HepG2 (cell line): ENCODE results near the gene PPP4C. TPM values are rescaled to one million over a fixed set of nuclear protein-coding genes. Genes with fewer than 3 reads are reported as not detected.

Source experiments
- ARHGAP35 ChIP-seq: sonication (generic); formaldehyde crosslinking; IDR thresholded peaks from 2 replicates; pipeline ENCODE4 v1.9.0; 2022; ENCODE audit warnings: mild to moderate bottlenecking, inconsistent platforms, moderate library complexity, missing genetic modification reagents, borderline replicate concordance
- DMAP1 ChIP-seq: IDR thresholded peaks from 2 replicates; pipeline ENCODE4 v1.6.1; 2016
- DR1 ChIP-seq: sonication (generic); formaldehyde crosslinking; IDR thresholded peaks from 2 replicates; pipeline ENCODE4 v1.8.0; 2021; ENCODE audit warnings: mild to moderate bottlenecking, missing genetic modification reagents, inconsistent platforms
- KLF13 ChIP-seq: sonication (generic); formaldehyde crosslinking; IDR thresholded peaks from 2 replicates; pipeline ENCODE4 v1.4.0; 2020; ENCODE audit warnings: mild to moderate bottlenecking, missing genetic modification reagents
- REPIN1 ChIP-seq: sonication (generic); formaldehyde crosslinking; IDR thresholded peaks from 2 replicates; pipeline ENCODE4 v1.8.0; 2022; ENCODE audit warnings: missing genetic modification reagents, low read depth, mild to moderate bottlenecking, borderline replicate concordance
- RXRA ChIP-seq: sonication (generic); formaldehyde crosslinking; IDR thresholded peaks from 2 replicates; pipeline ENCODE4 v1.5.1; 2020; ENCODE audit warnings: missing genetic modification reagents
- SNAPC2 ChIP-seq: sonication (generic); formaldehyde crosslinking; IDR thresholded peaks from 2 replicates; pipeline ENCODE4 v1.8.1; 2022; ENCODE audit warnings: mild to moderate bottlenecking, missing genetic modification reagents
- SRSF9 ChIP-seq: fragments of 200-400 bp; formaldehyde crosslinking; IDR thresholded peaks from 2 replicates; pipeline ENCODE4 v1.6.1; 2018; ENCODE audit warnings: borderline replicate concordance, mild to moderate bottlenecking, low read depth, low read length; ENCODE audit not compliant: insufficient read depth, poor library complexity, severe bottlenecking
- TIGD3 ChIP-seq: sonication (generic); formaldehyde crosslinking; IDR thresholded peaks from 2 replicates; pipeline ENCODE4 v1.5.1; 2020; ENCODE audit warnings: mild to moderate bottlenecking, missing genetic modification reagents, borderline replicate concordance
- UBTF ChIP-seq: sonication (generic); formaldehyde crosslinking; IDR thresholded peaks from 2 replicates; pipeline ENCODE4 v1.4.0; 2020; ENCODE audit warnings: mild to moderate bottlenecking, missing genetic modification reagents
- ZBTB4 ChIP-seq: sonication (generic); formaldehyde crosslinking; IDR thresholded peaks from 2 replicates; pipeline ENCODE4 v1.4.0; 2020; ENCODE audit warnings: missing genetic modification reagents, mild to moderate bottlenecking, borderline replicate concordance
- ZBTB7A ChIP-seq: sonication (generic); formaldehyde crosslinking; IDR thresholded peaks from 2 replicates; pipeline ENCODE4 v1.8.0; 2022; ENCODE audit warnings: mild to moderate bottlenecking, missing genetic modification reagents
- ZFP36 ChIP-seq: fragments of 150-350 bp; IDR thresholded peaks from 2 replicates; pipeline ENCODE4 v1.6.1; 2018; ENCODE audit warnings: borderline replicate concordance, low read length, low read depth; ENCODE audit not compliant: partially characterized antibody
- ZNF124 ChIP-seq: sonication (generic); formaldehyde crosslinking; IDR thresholded peaks from 2 replicates; pipeline ENCODE4 v1.4.0; 2020; ENCODE audit warnings: missing genetic modification reagents
- ZNF256 ChIP-seq: sonication (generic); formaldehyde crosslinking; conservative IDR thresholded peaks from 2 replicates; pipeline ENCODE4 v1.4.0; 2020; ENCODE audit warnings: missing genetic modification reagents
- ZNF274 ChIP-seq: sonication (generic); formaldehyde crosslinking; IDR thresholded peaks from 2 replicates; pipeline ENCODE4 v1.5.1; 2020; ENCODE audit warnings: mild to moderate bottlenecking, missing genetic modification reagents
- ZNF460 ChIP-seq: sonication (generic); formaldehyde crosslinking; IDR thresholded peaks from 2 replicates; pipeline ENCODE4 v1.5.1; 2020; ENCODE audit warnings: missing genetic modification reagents, mild to moderate bottlenecking, borderline replicate concordance
- polyA plus RNA-seq, 8 experiments: library from polyadenylated mRNA; depleted of rRNA in 3 of 8; stranded (reverse) in 7 of 8; unstranded in 1 of 8; fragments of >200 nt; fragmentation: Illumina TruSeq in 4 of 8; extraction: Trizol in 4 of 8; gene quantifications; 2 replicates each; pipeline versions ENCODE4 v1.2.1 to v1.2.3, GENCODE V29; 2011 to 2016; ENCODE audit warnings: low read depth in 4 of 8, missing spikeins in 1 of 8, mixed read lengths in 1 of 8; ENCODE audit not compliant: insufficient read depth in 1 of 8
- total RNA-seq, 5 experiments: library from RNA; depleted of rRNA; stranded (reverse); fragments of >200 nt; fragmentation: Illumina TruSeq; extraction: Trizol; gene quantifications; 2 replicates each; pipeline ENCODE4 v1.2.3, GENCODE V29; 2016; ENCODE audit warnings: low read depth in 1 of 5
- TF ChIP-seq, protein P1 (sequence below): sonication (generic); formaldehyde crosslinking; IDR thresholded peaks from 2 replicates; pipeline ENCODE4 v1.5.0; 2020; ENCODE audit warnings: missing genetic modification reagents

Gene PPP4C
- total and polyA plus RNA-seq, 2 of the 13 experiments (the other 11 are each of a cell fraction or from before 2014, with no cell fraction given): 176 to 220 TPM

DNA sequence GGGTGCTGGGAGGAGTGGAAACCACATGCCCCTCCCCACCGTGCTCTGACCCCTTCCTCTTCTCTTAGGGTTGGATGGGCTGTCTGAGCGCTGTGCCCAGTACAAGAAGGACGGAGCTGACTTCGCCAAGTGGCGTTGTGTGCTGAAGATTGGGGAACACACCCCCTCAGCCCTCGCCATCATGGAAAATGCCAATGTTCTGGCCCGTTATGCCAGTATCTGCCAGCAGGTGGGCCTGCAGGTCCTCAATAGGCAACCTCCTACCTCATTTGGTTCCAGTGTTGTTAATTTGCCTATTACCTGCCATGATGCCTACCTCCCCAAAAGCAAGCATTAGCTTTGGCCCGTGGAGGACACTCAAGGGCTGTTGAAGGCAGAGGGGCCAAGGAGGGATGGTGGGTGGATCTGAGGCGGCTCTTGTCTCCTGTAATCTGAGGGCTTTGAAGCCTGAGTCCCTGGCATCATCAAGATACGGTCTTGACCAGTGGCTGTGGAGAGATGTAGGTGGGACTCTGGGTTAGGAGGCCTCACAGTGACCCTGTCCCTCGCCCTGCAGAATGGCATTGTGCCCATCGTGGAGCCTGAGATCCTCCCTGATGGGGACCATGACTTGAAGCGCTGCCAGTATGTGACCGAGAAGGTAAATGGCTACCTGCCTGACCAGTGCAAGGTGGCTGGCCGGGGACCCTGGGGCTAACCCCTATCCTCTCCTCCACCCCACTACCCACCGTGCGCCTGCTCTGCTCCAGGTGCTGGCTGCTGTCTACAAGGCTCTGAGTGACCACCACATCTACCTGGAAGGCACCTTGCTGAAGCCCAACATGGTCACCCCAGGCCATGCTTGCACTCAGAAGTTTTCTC is 6.8 kb upstream of the PPP4C start (continued):
- TF ChIP-seq SRSF9: no peak
- no peak for TF ChIP-seq ZNF274
- TF ChIP-seq ZBTB4 (CRISPR knock-in tag): peak; percentile 53; the same call in 1 of the 2 replicates
- no peak; the same call in 1 of the 2 replicates for TF ChIP-seq ARHGAP35 (CRISPR knock-in tag)
- 0 out of 2 replicates have a peak, but pooled peaks have one; percentile 19 for TF ChIP-seq REPIN1 (CRISPR knock-in tag)
- TF ChIP-seq ZFP36: no peak
- TF ChIP-seq RXRA (CRISPR knock-in tag): 0 out of 2 replicates have a peak, but pooled peaks have one; percentile 3
- no peak for TF ChIP-seq ZNF460
- TF ChIP-seq UBTF: 0 out of 2 replicates have a peak, but pooled peaks have one; percentile 24
- TF ChIP-seq SNAPC2: no peak
- no peak for TF ChIP-seq TIGD3 (CRISPR knock-in tag)
- TF ChIP-seq ZNF256: no peak
- TF ChIP-seq ZBTB7A: no peak
- TF ChIP-seq DMAP1 (CRISPR knock-in tag): no peak
- no peak for TF ChIP-seq ZNF124 (CRISPR knock-in tag)
- 0 out of 2 replicates have a peak, but pooled peaks have one; percentile 27 for TF ChIP-seq KLF13 (CRISPR knock-in tag)
- TF ChIP-seq, protein P1, sequence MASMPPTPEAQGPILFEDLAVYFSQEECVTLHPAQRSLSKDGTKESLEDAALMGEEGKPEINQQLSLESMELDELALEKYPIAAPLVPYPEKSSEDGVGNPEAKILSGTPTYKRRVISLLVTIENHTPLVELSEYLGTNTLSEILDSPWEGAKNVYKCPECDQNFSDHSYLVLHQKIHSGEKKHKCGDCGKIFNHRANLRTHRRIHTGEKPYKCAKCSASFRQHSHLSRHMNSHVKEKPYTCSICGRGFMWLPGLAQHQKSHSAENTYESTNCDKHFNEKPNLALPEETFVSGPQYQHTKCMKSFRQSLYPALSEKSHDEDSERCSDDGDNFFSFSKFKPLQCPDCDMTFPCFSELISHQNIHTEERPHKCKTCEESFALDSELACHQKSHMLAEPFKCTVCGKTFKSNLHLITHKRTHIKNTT (CRISPR knock-in tag): no peak
- TF ChIP-seq DR1: no peak
